ENCODE results near the gene MAOA.
"Not testable (repeated sequence)": the region's sequence is repeated elsewhere in the genome, so short reads cannot be mapped to it uniquely, and the experiment has no call there.

The MAOA gene

GRCh38 chrX:43656005-43656494, at the start of gene MAOA:
MAOA (plus strand) TSS chrX:43656299; CDS start chrX:43656342, 43 bp downstream.
- peak; percentile 46 for DNase-seq

GRCh38 chrX:43612400-43612799, 43.7 kb upstream of the MAOA start:
- no peak for DNase-seq

GRCh38 chrX:43615660-43616059, 40.4 kb upstream of the MAOA start:
- no peak for DNase-seq

- no peak for DNase-seq
These were observed 37.5 kb upstream of the MAOA start for GRCh38 chrX:43618366-43619205.

GRCh38 chrX:43619861-43620260, 36.2 kb upstream of the MAOA start:
- DNase-seq: not testable (repeated sequence)

GRCh38 chrX:43627147-43627546, 29.0 kb upstream of the MAOA start:
- no peak for DNase-seq

- DNase-seq: no peak
These were observed 28.4 kb upstream of the MAOA start for GRCh38 chrX:43627669-43628068.

- no peak for DNase-seq
These were observed 26.9 kb upstream of the MAOA start for GRCh38 chrX:43629229-43629628.

GRCh38 chrX:43631841-43632240, 24.3 kb upstream of the MAOA start:
- no peak for DNase-seq

- no peak for DNase-seq
These were observed 23.0 kb upstream of the MAOA start for GRCh38 chrX:43633081-43633480.

GRCh38 chrX:43633757-43634156, 22.3 kb upstream of the MAOA start:
- DNase-seq: no peak

- no peak for DNase-seq
These were observed 15.6 kb upstream of the MAOA start for GRCh38 chrX:43640482-43640881.

GRCh38 chrX:43641691-43642090, 14.4 kb upstream of the MAOA start:
- no peak for DNase-seq

- no peak for DNase-seq
These were observed 12.9 kb upstream of the MAOA start for GRCh38 chrX:43643201-43643600.

GRCh38 chrX:43643662-43644061, 12.4 kb upstream of the MAOA start:
- no peak for DNase-seq

GRCh38 chrX:43644124-43644701, 11.9 kb upstream of the MAOA start:
- no peak for DNase-seq

- DNase-seq: no peak
These were observed 9.3 kb upstream of the MAOA start for GRCh38 chrX:43646800-43647199.

- peak; percentile 87 for DNase-seq
These were observed 1.5 kb upstream of the MAOA start for GRCh38 chrX:43654431-43655150.

GRCh38 chrX:43655151-43656004, 721 bp upstream of the MAOA start:
- no peak for DNase-seq

- DNase-seq: no peak
These were observed 1.6 kb downstream of the MAOA start for GRCh38 chrX:43657671-43658070.

- DNase-seq: no peak
These were observed 5.6 kb downstream of the MAOA start for GRCh38 chrX:43661521-43662240.

- no peak for DNase-seq
These were observed 7.1 kb downstream of the MAOA start for GRCh38 chrX:43663173-43663572.

Measured in activated T-cell treated with anti-CD3 and anti-CD28 coated beads, Interleukin-2, amount 50 U/mL, for 1 hour (primary cell).